HEK293T (cell line): ENCODE data around the gene TEKT5.

Experiments used
- FOXK2 ChIP-seq: fragments of 450-650 bp; IDR thresholded peaks from 2 replicates; pipeline ENCODE4 v1.6.1; 2016; ENCODE audit warnings: mild to moderate bottlenecking
- TF ChIP-seq, protein P1 (sequence below): fragments of 450-650 bp; IDR thresholded peaks from 2 replicates; pipeline ENCODE4 v1.6.1; 2016

DNA sequence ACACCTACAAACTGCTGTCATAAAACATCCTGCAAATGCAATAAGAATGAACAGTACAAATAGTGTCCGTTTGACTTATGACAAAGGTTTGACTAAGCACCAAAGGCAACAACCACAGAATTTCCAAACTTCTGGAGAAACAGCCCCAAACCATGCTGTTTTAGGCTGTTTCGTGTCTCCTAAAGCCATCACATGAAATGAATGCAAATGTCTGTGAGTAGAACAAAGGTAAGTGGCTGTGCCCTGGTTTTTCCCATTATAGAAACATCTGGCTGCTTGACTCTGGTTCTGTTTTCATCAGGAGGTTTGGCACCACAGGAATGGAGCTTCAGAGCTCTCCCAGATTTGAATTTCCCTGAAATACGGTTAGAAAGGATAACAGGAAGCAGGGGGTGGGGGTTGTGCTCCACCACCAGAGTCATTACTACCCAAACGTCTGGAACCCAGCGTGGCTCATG, 109.7 kb downstream of the TEKT5 start:
- TF ChIP-seq, protein P1, sequence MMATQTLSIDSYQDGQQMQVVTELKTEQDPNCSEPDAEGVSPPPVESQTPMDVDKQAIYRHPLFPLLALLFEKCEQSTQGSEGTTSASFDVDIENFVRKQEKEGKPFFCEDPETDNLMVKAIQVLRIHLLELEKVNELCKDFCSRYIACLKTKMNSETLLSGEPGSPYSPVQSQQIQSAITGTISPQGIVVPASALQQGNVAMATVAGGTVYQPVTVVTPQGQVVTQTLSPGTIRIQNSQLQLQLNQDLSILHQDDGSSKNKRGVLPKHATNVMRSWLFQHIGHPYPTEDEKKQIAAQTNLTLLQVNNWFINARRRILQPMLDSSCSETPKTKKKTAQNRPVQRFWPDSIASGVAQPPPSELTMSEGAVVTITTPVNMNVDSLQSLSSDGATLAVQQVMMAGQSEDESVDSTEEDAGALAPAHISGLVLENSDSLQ, result no peak
- TF ChIP-seq FOXK2, result no peak
